KOPT-K1 (cell line): Measurements from ENCODE around the gene WDFY4.

ENCODE experiments used
- H3K27ac ChIP-seq: fragments of 200-600 bp; sonication (generic); 2 replicates; pipeline ENCODE4 v1.5.1; 2016; ENCODE audit warnings: antibody characterized with exemption, mild to moderate bottlenecking, low read depth, low read length; ENCODE audit not compliant: poor library complexity, severe bottlenecking
- H3K36me3 ChIP-seq: fragments of 200-600 bp; sonication (generic); 2 replicates; pipeline ENCODE4 v1.5.1; 2017; ENCODE audit warnings: antibody characterized with exemption, mild to moderate bottlenecking, low read length, moderate library complexity; ENCODE audit not compliant: insufficient read depth
- H3K9me3 ChIP-seq: fragments of 200-600 bp; sonication (generic); 2 replicates; pipeline ENCODE4 v1.5.1; 2017; ENCODE audit warnings: antibody characterized with exemption, low read length, mild to moderate bottlenecking; ENCODE audit not compliant: insufficient read depth, poor library complexity, severe bottlenecking

WDFY4 gene

GRCh38 chr10:48759113-48759901 lies 74.6 kb downstream of the WDFY4 start:
- Histone ChIP-seq H3K36me3 (no peaks in the 10 kb centered on the region), H3K9me3 (peaks cover 6% of the 10 kb centered on the region), H3K27ac (no peak overlapping the region)

DNA sequence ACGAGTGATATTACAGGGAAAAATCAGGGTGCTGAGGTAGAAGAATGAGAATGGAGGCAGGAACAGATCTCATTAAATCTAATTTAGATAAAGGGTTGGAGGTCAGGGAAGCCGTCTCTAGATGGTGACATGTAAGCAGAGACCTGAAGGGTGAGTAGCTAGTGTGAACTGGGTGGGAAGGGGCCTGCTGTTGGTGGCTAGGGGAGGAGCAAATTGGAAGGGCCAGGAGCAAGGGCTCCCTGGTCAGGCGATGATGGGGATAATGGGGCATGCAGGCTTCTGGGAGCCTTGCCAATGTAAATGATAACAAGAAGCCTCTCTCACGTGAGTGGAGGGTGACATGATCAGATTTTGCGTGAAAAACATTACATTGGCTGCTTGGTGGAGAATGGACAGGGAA lies 76.3 kb downstream of the WDFY4 start:
- peaks cover 6% of the 10 kb centered on the region for H3K9me3 ChIP-seq
- no peaks in the 10 kb centered on the region for H3K36me3 ChIP-seq
- no peak overlapping the region for H3K27ac ChIP-seq

DNA sequence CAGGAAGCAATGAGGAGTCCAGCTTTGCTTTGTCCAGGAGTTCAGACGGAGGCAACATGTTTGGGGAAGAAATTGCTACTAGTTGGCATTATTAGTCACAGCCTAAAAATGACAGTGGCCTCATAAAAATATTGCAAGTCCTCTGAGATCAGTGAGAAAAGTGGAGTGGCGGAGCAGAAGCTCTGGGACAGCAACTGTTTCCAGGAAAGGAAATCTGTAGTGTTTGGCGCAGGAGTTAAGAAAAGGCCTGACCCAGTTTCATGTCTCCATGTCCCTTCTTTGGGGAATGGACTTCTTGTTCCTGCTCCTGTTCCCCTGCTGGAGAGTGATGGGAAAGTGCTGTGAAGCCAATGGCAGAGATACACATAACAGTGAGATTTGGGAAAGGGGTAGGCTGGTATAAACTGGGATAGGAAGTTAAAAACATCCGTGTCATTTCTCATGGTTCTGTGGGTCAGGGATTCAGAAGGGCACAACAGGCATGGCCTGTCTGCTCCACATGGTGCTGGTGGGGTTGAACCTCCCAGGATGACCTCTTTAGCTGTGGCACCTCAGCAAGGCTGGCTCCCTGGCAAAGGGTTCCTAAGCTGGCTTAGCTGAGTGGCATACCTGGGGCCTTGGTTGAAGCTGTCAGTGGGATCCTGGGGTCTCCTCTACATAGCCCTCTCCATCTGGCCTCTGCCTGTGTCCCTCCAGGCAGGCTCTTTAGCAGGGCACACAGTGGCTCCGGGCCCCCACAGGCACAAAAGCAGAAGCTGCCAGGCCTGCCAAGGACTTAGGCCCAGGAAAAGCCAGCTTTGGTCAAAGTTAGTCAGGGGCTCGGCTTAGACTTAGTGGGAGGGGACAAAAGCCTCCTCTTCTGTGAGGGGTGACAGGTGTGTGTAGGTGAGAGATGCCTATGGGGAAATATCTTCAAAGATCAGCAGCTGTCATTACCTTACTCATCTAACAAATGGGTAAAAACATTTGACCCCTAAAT lies 77.7 kb downstream of the WDFY4 start:
- Histone ChIP-seq H3K9me3 (peaks cover 6% of the 10 kb centered on the region), H3K36me3 (no peaks in the 10 kb centered on the region), H3K27ac (no peak overlapping the region)

DNA sequence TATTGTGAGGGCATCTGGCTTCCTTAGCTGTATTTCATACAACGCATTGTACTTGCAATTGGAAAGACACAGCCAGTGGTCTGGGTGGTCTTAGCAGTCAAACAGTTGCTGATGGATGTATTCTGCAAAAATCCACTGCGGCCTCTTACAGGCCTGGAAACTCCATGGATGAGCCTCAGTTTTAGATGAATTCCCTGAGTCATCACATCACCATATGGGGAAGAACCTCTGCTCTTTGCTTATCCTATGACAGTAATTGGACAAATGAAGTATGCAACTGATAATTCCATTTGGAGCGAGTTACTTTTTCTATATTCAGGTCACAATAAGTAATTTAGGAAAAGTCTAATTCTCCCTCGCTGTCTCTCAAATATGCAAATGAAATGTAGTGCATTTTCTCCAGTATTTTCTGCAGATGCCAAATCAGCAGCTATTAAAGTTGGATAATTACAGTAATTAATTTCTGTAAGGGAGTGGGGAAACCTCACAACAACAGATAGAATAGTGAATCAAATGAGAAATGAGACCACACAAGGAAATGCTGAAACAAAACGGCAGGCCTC lies 78.8 kb downstream of the WDFY4 start:
- Histone ChIP-seq H3K9me3 (peaks cover 6% of the 10 kb centered on the region), H3K27ac (no peak overlapping the region), H3K36me3 (no peaks in the 10 kb centered on the region)

DNA sequence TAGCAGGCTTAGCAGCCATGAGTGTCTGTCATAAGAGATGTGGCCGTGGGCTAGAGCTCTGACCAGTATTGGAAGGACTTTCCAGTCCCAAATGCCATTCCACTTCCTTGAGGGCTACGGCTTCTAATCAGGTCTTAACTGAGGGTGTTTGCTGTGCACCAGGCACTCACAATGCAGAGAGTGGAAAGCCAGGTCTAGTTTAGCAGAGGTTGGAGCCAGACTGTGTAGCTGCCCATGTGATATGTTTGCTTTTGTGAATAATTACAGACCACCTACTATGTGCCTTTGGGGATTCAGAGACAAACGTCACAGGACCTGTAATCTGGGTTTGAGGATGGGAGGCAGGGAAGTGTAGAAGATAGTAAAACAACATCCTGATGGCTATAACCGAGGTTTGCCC lies 79.8 kb downstream of the WDFY4 start:
- no peaks in the 10 kb centered on the region for H3K36me3 ChIP-seq
- peaks cover 2% of the 10 kb centered on the region for H3K9me3 ChIP-seq
- no peak overlapping the region for H3K27ac ChIP-seq

GRCh38 chr10:48765039-48765438 lies 80.4 kb downstream of the WDFY4 start:
- no peaks in the 10 kb centered on the region for H3K36me3 ChIP-seq
- no peaks in the 10 kb centered on the region for H3K9me3 ChIP-seq
- no peak overlapping the region for H3K27ac ChIP-seq

- Histone ChIP-seq H3K9me3 (no peaks in the 10 kb centered on the region), H3K36me3 (no peaks in the 10 kb centered on the region), H3K27ac (no peak overlapping the region)
Observed at GRCh38 chr10:48765527-48765926, 80.9 kb downstream of the WDFY4 start.

DNA sequence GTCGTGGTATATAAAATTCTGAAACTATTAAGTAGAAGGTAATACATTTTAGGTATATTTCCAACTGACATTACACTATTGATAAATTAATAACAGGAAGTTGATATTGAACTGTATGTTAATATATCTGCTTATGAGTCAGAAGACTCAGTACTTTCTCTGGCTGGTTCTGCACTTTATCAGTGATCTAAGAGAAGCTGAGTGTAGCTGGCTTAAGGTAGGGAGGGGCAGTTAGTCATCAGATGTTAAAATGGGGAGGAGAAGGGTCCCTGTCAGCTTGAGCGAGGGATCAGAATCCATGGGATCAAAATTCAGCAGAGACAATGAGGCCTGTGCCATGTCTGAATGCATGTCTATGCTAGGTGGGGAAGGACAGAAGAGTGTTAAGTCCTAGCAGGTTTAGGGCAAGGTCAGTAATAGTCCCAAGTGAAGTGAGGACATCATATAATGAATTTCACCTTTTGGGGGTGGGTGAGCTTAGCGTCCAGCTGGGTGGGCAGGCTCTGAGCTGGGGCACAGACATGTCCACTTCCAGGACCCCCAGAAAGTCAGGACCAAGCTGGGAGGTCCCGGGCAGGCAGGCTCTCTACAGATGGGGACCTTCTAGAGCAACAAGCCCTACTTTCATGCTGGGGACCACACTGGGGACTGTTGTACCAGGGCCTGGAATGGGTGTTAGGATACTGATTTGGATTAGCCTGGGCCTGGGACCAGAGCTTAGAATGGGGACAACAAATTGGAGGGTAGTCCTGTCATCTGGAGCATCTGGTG lies 82.9 kb downstream of the WDFY4 start:
- no peak overlapping the region for H3K27ac ChIP-seq
- no peaks in the 10 kb centered on the region for H3K9me3 ChIP-seq
- no peaks in the 10 kb centered on the region for H3K36me3 ChIP-seq

GRCh38 chr10:48768144-48768766 lies 83.6 kb downstream of the WDFY4 start:
- Histone ChIP-seq H3K27ac (no peak overlapping the region), H3K9me3 (no peaks in the 10 kb centered on the region), H3K36me3 (no peaks in the 10 kb centered on the region)

- H3K27ac ChIP-seq: no peak overlapping the region
- H3K36me3 ChIP-seq: no peaks in the 10 kb centered on the region
- no peaks in the 10 kb centered on the region for H3K9me3 ChIP-seq
Observed at GRCh38 chr10:48768926-48769325, 84.3 kb downstream of the WDFY4 start.

DNA sequence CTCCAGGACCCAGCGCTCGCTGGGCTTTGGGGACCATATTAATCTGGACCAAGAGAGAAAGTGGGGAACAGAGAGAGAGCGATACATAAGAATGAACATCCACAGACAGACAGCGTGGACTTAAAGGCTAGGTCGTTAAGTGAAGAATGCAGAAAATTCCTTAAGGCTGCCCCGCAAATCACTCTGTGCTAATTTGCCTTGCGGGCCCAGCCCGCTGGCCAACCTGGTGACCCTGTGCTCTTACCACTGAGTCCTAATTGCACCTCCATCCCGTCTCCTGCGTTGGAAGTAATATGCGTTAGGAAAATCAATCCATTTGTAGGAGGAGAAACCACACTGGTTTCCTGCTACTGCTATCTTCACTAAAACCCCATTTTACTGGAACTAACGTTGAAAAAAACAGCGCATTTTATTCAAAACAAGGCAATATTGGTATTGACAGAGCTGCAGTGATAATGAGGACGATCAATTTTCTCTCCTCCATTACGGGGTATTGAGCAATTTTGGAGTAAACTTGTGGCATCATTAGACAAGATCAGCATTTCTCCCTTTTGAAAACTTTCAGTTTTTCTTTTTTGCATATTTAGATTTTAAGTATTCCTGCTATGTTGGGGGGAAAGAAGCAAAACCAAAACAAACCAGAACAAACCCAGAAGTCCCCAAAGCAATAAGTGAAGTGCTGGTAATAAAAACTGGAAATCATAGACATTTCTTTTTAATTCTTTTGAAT lies 85.2 kb downstream of the WDFY4 start:
- no peaks in the 10 kb centered on the region for H3K36me3 ChIP-seq
- no peak overlapping the region for H3K27ac ChIP-seq
- no peaks in the 10 kb centered on the region for H3K9me3 ChIP-seq

GRCh38 chr10:48770561-48771089 lies 86.0 kb downstream of the WDFY4 start:
- no peaks in the 10 kb centered on the region for H3K36me3 ChIP-seq
- H3K27ac ChIP-seq: no peak overlapping the region
- H3K9me3 ChIP-seq: no peaks in the 10 kb centered on the region

- H3K36me3 ChIP-seq: no peaks in the 10 kb centered on the region
- no peak overlapping the region for H3K27ac ChIP-seq
- no peaks in the 10 kb centered on the region for H3K9me3 ChIP-seq
Observed at GRCh38 chr10:48771234-48771633, 86.6 kb downstream of the WDFY4 start.

GRCh38 chr10:48772059-48772458 lies 87.4 kb downstream of the WDFY4 start:
- Histone ChIP-seq H3K9me3 (no peaks in the 10 kb centered on the region), H3K36me3 (no peaks in the 10 kb centered on the region), H3K27ac (no peak overlapping the region)
